K562 (cell line): ENCODE results near the gene C1orf167. TPM values are rescaled to one million over a fixed set of nuclear protein-coding genes. Genes with fewer than 3 reads are reported as not detected.

ENCODE experiments used
- CSDE1 ChIP-seq, 2 experiments: fragments of 450-650 bp; IDR thresholded peaks; 2 replicates each; pipeline ENCODE4 v1.6.1; 2016; ENCODE audit warnings: mild to moderate bottlenecking in 1 of 2
- E2F3 ChIP-seq: fragments of 250-450 bp; sonication (Bioruptor Pico); IDR thresholded peaks from 2 replicates; pipeline ENCODE4 v1.4.0; 2020; ENCODE audit warnings: mild to moderate bottlenecking
- FOXK2 ChIP-seq, 2 experiments: fragments of 450-650 bp; IDR thresholded peaks in 1 of 2; conservative IDR thresholded peaks in 1 of 2; 2 replicates each; pipeline ENCODE4 v1.6.1; 2016; ENCODE audit warnings: low read depth in 2 of 2, mild to moderate bottlenecking in 1 of 2
- KAT8 ChIP-seq: fragments of 450-650 bp; IDR thresholded peaks from 2 replicates; pipeline ENCODE4 v1.6.1; 2016; ENCODE audit warnings: low read depth, mild to moderate bottlenecking
- KLF13 ChIP-seq: fragments of 450-650 bp; IDR thresholded peaks from 2 replicates; pipeline ENCODE4 v1.6.1; 2016; ENCODE audit warnings: missing genetic modification characterization, low read depth, mild to moderate bottlenecking, missing compliant biosample characterization, moderate library complexity, borderline replicate concordance
- MAFG ChIP-seq: fragments of 450-650 bp; conservative IDR thresholded peaks from 2 replicates; pipeline ENCODE4 v1.6.1; 2016; ENCODE audit warnings: missing genetic modification characterization, missing compliant biosample characterization
- NFATC3 ChIP-seq: fragments of 450-650 bp; IDR thresholded peaks from 2 replicates; pipeline ENCODE4 v1.6.1; 2017; ENCODE audit warnings: mild to moderate bottlenecking
- NFYB ChIP-seq: IDR thresholded peaks from 2 replicates; pipeline ENCODE4 v1.6.1; 2011; ENCODE audit warnings: mild to moderate bottlenecking, moderate library complexity; ENCODE audit not compliant: insufficient read length; ENCODE audit errors: extremely low read depth
- RAD21 ChIP-seq, 2 experiments: fragments of 250-450 bp in 1 of 2; fragments of 450-650 bp in 1 of 2; sonication (Bioruptor Pico) in 1 of 2; formaldehyde crosslinking in 1 of 2; IDR thresholded peaks in 1 of 2; conservative IDR thresholded peaks in 1 of 2; 2 replicates each; pipeline versions ENCODE4 v1.4.0 to v1.8.0; 2020 to 2022; ENCODE audit warnings: mild to moderate bottlenecking in 2 of 2, moderate library complexity in 1 of 2
- RUNX1 ChIP-seq: sonication (generic); IDR thresholded peaks from 2 replicates; pipeline ENCODE4 v1.6.1; 2016; ENCODE audit warnings: antibody characterized with exemption, low read depth
- SAFB2 ChIP-seq: fragments of 200-400 bp; formaldehyde crosslinking; IDR thresholded peaks from 2 replicates; pipeline ENCODE4 v1.6.1; 2018; ENCODE audit warnings: borderline replicate concordance, low read length, low read depth, moderate library complexity; ENCODE audit not compliant: severe bottlenecking
- SMARCE1 ChIP-seq: fragments of 450-650 bp; IDR thresholded peaks from 2 replicates; pipeline ENCODE4 v1.7.1; 2016; ENCODE audit warnings: mild to moderate bottlenecking
- ZBTB26 ChIP-seq: fragments of 450-650 bp; formaldehyde crosslinking; IDR thresholded peaks from 2 replicates; pipeline ENCODE4 v1.4.0; 2022; ENCODE audit warnings: missing genetic modification characterization
- ZNF280A ChIP-seq: fragments of 450-650 bp; IDR thresholded peaks from 2 replicates; pipeline ENCODE4 v1.6.1; 2018; ENCODE audit warnings: mild to moderate bottlenecking, low read depth; ENCODE audit not compliant: partially characterized antibody
- ZNF280B ChIP-seq: fragments of 250-450 bp; sonication (Bioruptor Pico); IDR thresholded peaks from 2 replicates; pipeline ENCODE4 v1.5.1; 2021; ENCODE audit warnings: mild to moderate bottlenecking
- ZNF3 ChIP-seq: fragments of 250-450 bp; sonication (Bioruptor Pico); IDR thresholded peaks from 2 replicates; pipeline ENCODE4 v1.5.0; 2021; ENCODE audit warnings: mild to moderate bottlenecking, moderate library complexity
- ZNF696 ChIP-seq: fragments of 250-450 bp; sonication (Bioruptor Pico); conservative IDR thresholded peaks from 2 replicates; pipeline ENCODE4 v1.4.0; 2020; ENCODE audit warnings: mild to moderate bottlenecking, moderate library complexity
- ZNF707 ChIP-seq: fragments of 250-450 bp; sonication (Bioruptor Pico); conservative IDR thresholded peaks from 2 replicates; pipeline ENCODE4 v1.8.0; 2022; ENCODE audit warnings: inconsistent platforms, mild to moderate bottlenecking, moderate library complexity
- ZSCAN29 ChIP-seq: fragments of 450-650 bp; IDR thresholded peaks from 2 replicates; pipeline ENCODE4 v1.6.1; 2017
- polyA plus RNA-seq, 8 experiments: library from polyadenylated mRNA; depleted of rRNA in 4 of 8; stranded (reverse) in 5 of 8; unstranded in 3 of 8; fragments of >200 nt; fragmentation: Nextera tagmentation in 2 of 8; fragmentation: Illumina TruSeq in 1 of 8; extraction: Ambion mirVana in 2 of 8; extraction: Trizol in 1 of 8; gene quantifications; 2 replicates each; pipeline versions ENCODE4 v1.2.1 to v1.2.3, GENCODE V29; 2011 to 2014; ENCODE audit warnings: inconsistent platforms in 1 of 8, missing spikeins in 1 of 8
- total RNA-seq, 7 experiments: library from RNA; depleted of rRNA in 6 of 7; stranded (reverse); fragments of >200 nt in 6 of 7; fragmentation: Illumina TruSeq in 2 of 7; extraction: Trizol in 2 of 7; gene quantifications; 2 replicates each; pipeline versions ENCODE4 v1.2.1 to v1.2.3, GENCODE V29; 2011 to 2021; ENCODE audit warnings: low replicate concordance in 1 of 7
- TF ChIP-seq, protein P1 (sequence below): fragments of 250-450 bp; sonication (Bioruptor Pico); IDR thresholded peaks from 2 replicates; pipeline ENCODE4 v1.5.0; 2020; ENCODE audit warnings: mild to moderate bottlenecking
- TF ChIP-seq, protein P2 (sequence below): sonication (generic); formaldehyde crosslinking; IDR thresholded peaks from 2 replicates; pipeline ENCODE4 v1.8.0; 2022; ENCODE audit warnings: mild to moderate bottlenecking, low read depth, missing genetic modification reagents

The C1orf167 gene
- total and polyA plus RNA-seq, 9 of the 15 experiments (the other 6 are each of a cell fraction or from before 2014, with no cell fraction given) = 0.22 to 0.86 (median 0.31) TPM; not detected in 2

- TF ChIP-seq ZNF280B (no peak), ZNF707 (CRISPR knock-in tag) (no peak), RUNX1 (no peak), FOXK2 (conservative IDR thresholded peaks at IDR 0.05 in 1 of 2, IDR thresholded peaks at IDR 0.05 in 1 of 2; ENCODE audit: low read depth in 2 of 2) (no peak), KAT8 (no peak), KLF13 (tag) (no peak), ZNF3 (no peak), ZNF696 (CRISPR knock-in tag) (no peak), RAD21 (CRISPR knock-in tag; conservative IDR thresholded peaks at IDR 0.05 in 1 of 2, IDR thresholded peaks at IDR 0.05 in 1 of 2) (peak; percentile 100), ZBTB26 (CRISPR knock-in tag) (no peak), ZSCAN29 (no peak), SAFB2 (no peak), NFATC3 (no peak; the same call in 1 of the 2 replicates), NFYB (no peak), SMARCE1 (no peak), MAFG (tag) (no peak), E2F3 (CRISPR knock-in tag) (no peak), ZNF280A (no peak), CSDE1 (IDR thresholded peaks at IDR 0.05) (peak in 1 of 2 experiments; percentile 36; a peak in 1 of 4 replicates)
- TF ChIP-seq, protein P1, sequence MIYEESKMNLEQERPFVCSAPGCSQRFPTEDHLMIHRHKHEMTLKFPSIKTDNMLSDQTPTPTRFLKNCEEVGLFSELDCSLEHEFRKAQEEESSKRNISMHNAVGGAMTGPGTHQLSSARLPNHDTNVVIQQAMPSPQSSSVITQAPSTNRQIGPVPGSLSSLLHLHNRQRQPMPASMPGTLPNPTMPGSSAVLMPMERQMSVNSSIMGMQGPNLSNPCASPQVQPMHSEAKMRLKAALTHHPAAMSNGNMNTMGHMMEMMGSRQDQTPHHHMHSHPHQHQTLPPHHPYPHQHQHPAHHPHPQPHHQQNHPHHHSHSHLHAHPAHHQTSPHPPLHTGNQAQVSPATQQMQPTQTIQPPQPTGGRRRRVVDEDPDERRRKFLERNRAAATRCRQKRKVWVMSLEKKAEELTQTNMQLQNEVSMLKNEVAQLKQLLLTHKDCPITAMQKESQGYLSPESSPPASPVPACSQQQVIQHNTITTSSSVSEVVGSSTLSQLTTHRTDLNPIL (CRISPR knock-in tag) = no peak
- TF ChIP-seq, protein P2, sequence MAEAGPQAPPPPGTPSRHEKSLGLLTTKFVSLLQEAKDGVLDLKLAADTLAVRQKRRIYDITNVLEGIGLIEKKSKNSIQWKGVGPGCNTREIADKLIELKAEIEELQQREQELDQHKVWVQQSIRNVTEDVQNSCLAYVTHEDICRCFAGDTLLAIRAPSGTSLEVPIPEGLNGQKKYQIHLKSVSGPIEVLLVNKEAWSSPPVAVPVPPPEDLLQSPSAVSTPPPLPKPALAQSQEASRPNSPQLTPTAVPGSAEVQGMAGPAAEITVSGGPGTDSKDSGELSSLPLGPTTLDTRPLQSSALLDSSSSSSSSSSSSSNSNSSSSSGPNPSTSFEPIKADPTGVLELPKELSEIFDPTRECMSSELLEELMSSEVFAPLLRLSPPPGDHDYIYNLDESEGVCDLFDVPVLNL (CRISPR knock-in tag) = peak; percentile 48; the same call in 1 of the 2 replicates
Observed at GRCh38 chr1:11838349-11839272, 76.6 kb downstream of the C1orf167 start (continued).
